GM19043 (cell line): ENCODE results near the gene ASGR1.

Experiments used
- ATAC-seq: cut with Tn5 transposase; IDR thresholded peaks from one replicate; pipeline ENCODE4 v1.9.1; 2021; ENCODE audit warnings: low read depth; ENCODE audit not compliant: unreplicated experiment

Gene ASGR1

GRCh38 chr17:7216242-7217112 lies 37.3 kb upstream of the ASGR1 start:
- no peak for ATAC-seq

- ATAC-seq: no peak
These were observed 36.5 kb upstream of the ASGR1 start for GRCh38 chr17:7215652-7216180.

GRCh38 chr17:7215136-7215638 lies 36.0 kb upstream of the ASGR1 start:
- ATAC-seq: no peak

GRCh38 chr17:7214300-7215135 lies 35.3 kb upstream of the ASGR1 start:
- ATAC-seq: peak; percentile 63

GRCh38 chr17:7213895-7214299 lies 34.7 kb upstream of the ASGR1 start:
- ATAC-seq: no peak

- no peak for ATAC-seq
These were observed 32.5 kb upstream of the ASGR1 start for GRCh38 chr17:7211491-7212273.

GRCh38 chr17:7208754-7209460 lies 29.7 kb upstream of the ASGR1 start:
- ATAC-seq: no peak

GRCh38 chr17:7208027-7208571 lies 28.9 kb upstream of the ASGR1 start:
- no peak for ATAC-seq

GRCh38 chr17:7207120-7208001 lies 28.2 kb upstream of the ASGR1 start:
- ATAC-seq: no peak

GRCh38 chr17:7205561-7205960 lies 26.4 kb upstream of the ASGR1 start:
- no peak for ATAC-seq

GRCh38 chr17:7204828-7205461 lies 25.8 kb upstream of the ASGR1 start:
- peak; percentile 81 for ATAC-seq

GRCh38 chr17:7204336-7204735 lies 25.2 kb upstream of the ASGR1 start:
- no peak for ATAC-seq

- no peak for ATAC-seq
These were observed 24.2 kb upstream of the ASGR1 start for GRCh38 chr17:7203391-7203790.

- no peak for ATAC-seq
These were observed 17.7 kb upstream of the ASGR1 start for GRCh38 chr17:7196651-7197401.

- no peak for ATAC-seq
These were observed 16.8 kb upstream of the ASGR1 start for GRCh38 chr17:7195971-7196370.

GRCh38 chr17:7192271-7192937 lies 13.2 kb upstream of the ASGR1 start:
- ATAC-seq: no peak
